Kidney capillary endothelial cell (primary cell): Measurements from ENCODE around the gene B4GAT1.
"Not testable (repeated sequence)": the region's sequence is repeated elsewhere in the genome, so short reads cannot be mapped to it uniquely, and the experiment has no call there.

ENCODE experiments used
- DNase-seq: peaks from one replicate; pipeline ENCODE4 v3.0.0-alpha.2; 2018; ENCODE audit warnings: low spot score

The B4GAT1 gene

DNA sequence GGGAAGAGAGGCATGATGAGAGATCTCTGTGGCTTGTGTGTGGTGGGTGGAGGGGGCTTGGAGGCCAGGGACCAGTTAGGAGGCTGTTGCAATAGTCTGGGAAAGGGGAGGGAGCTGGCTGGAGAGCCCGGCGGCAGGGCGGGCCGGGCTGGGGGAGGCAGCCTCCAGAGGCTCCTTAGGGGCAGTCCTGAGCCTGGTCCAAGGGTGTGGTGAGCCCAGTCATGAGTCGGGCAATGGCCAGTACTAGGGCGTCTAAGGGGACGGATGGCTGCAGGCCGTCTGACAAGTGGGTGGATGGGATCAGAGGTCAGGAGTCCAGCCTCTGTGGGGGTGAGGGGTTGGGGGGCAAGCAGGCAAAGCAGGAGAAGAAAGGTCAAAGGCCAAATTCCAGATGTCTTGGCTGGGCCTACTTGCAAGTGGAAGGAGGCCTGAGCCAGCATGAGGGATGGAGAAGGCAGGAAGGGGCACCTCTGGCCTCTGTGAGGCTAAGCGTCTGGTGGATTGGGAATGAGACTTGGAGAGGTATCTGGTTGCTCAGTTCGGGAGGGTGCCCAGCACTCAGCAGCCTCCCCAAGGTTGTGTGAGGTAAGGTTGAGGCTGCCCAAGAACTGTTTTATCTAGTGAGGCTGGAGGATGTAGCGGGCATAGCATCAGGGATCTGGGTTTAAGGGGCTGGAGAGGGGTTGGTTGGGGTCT lies 24.5 kb downstream of the B4GAT1 start:
- DNase-seq, result no peak

DNA sequence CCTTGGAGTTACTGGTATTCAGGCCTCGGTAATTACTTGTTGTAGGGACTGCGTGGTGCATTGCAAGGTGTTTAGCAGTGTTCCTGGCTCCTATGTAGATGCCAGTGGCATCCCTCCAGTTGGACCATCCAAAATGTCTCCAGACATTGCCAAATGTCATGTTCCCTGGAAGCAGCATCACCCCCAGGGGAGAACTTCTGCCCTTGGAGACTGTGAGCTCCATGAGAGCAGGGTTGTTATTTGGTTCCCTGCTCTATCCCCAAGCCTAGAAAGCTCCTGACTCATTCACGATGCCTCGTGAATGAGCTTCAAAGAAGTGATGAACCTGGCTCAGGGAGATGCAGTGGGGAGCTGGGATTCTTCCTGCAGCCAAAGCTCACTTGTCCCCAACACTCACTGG lies 25.8 kb downstream of the B4GAT1 start:
- no peak for DNase-seq

DNA sequence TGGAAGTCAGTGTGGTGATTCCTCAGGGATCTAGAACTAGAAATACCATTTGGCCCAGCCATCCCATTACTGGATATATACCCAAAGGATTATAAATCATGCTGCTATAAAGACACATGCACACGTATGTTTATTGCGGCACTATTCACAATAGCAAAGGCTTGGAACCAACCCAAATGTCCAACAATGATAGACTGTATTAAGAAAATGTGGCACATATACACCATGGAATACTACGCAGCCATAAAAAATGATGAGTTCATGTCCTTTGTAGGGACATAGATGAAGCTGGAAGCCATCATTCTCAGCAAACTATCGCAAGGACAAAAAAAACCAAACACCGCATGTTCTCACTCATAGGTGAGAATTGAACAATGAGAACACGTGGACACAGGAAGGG lies 26.7 kb downstream of the B4GAT1 start:
- DNase-seq, result not testable (repeated sequence)

DNA sequence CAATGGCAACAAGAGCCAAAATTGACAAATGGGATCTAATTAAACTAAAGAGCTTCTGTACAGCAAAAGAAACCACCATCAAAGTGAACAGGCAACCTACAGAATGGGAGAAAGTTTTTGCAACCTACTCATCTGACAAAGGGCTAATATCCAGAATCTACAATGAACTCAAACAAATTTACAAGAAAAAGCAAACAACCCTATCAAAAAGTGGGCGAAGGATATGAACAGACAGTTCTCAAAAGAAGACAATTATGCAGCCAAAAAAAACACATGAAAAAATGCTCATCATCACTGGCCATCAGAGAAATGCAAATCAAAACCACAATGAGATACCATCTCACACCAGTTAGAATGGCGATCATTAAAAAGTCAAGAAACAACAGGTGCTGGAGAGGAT lies 27.1 kb downstream of the B4GAT1 start:
- DNase-seq, result not testable (repeated sequence)

DNA sequence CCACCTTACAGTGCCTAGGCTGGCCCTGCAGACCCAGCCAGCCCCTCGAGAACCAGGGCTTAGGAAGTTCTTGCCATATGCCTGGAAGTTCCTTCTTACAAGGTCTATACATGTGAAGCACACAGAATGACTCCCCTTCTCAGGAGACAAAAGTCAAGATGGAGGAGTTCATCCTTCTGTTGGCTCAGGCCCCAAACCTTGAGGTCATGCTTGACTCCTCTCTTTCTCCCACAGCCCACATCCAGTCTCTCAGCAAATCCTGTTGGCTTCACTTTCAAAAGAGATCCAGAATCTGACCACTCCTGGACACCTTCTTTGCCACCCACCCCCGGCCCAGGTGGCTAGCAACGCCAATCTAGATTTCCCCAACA lies 28.8 kb downstream of the B4GAT1 start:
- DNase-seq, result no peak

DNA sequence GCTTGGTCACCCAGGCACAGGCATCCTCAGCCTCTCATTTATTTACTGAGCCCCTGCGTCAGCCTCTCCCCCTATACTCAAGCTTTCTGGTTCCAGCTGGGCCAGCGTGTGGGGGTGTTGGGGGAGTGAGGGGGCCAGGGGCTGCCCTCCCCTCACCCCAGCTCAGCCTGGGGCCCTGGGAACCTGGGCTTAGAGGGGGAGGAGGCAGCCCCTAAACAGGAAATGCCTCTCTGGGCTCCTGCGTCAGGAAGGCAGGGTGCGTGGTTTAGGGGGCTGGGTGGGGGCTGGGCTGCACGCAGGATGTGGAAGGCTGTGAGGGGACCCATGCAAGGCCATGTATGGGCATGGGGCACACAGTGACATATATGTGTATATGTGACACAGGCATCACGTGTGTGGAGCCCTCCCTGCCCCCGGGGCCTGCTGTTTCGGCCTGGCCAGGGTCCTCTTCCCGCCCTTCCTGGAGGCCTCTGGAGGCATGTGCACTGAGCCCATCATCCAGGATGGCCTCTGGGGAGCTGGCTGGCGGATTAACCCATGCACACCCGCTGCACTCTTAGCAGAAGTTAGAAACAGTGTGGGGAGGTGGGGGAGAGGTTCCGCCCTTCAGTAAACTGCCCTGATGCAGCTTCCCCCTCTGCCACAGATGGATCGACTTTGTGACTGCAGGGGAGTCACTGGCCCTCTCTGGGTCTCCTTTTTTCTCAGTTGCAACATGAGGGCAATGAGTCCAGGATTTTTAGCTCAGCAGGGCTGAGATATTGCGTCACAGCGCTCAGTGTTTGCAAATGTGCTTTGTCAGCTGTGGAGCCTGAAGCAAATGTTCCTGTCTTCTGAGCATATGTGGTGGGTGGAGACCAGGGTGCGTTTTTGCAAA lies 29.5 kb downstream of the B4GAT1 start:
- DNase-seq, result no peak

DNA sequence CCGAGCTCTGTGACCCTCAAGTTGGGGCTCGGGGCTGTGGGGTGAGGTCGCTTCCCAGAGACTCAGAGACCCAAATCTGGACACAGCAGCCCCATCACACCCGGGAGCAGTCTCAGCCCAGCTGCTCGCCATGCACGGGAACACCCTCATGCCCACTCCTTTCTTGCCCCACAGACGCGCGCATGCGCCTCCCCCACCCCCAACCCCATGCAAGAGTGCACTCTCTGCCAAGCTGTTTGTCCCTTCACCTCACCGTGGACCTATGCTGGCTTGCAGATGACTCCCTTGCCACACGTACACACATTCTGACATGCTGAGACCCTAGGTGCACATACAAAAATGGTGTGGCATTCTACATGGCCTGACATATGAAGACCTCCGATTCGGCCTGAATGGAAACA lies 30.1 kb downstream of the B4GAT1 start:
- DNase-seq, result no peak

DNA sequence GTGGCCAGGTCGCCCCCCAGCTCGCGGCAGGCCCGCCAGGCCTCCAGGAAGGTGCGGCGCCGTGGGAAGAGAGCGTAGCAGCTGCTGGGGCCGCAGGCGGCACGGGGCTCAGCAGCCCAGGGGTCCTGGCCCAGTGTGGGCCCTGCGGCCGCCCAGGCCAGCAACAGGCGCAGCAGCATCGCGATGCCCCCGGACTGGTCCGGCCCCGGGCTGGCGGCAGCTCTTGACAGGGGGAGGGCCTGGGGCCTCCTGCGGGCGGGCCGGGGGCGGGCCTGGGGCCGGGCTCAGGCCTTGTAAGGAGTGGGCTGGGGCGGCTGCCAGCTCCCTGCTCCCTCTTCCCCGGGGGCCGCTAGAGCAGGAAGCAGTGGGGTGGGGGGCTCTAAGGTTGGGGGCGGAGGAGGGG lies 30.6 kb downstream of the B4GAT1 start, which contains the start of gene CD248:
Gene CD248 (minus strand): TSS at position 196 of the 403 bp plus-strand sequence. CDS start 17 bp downstream, at position 179.
- no peak for DNase-seq

DNA sequence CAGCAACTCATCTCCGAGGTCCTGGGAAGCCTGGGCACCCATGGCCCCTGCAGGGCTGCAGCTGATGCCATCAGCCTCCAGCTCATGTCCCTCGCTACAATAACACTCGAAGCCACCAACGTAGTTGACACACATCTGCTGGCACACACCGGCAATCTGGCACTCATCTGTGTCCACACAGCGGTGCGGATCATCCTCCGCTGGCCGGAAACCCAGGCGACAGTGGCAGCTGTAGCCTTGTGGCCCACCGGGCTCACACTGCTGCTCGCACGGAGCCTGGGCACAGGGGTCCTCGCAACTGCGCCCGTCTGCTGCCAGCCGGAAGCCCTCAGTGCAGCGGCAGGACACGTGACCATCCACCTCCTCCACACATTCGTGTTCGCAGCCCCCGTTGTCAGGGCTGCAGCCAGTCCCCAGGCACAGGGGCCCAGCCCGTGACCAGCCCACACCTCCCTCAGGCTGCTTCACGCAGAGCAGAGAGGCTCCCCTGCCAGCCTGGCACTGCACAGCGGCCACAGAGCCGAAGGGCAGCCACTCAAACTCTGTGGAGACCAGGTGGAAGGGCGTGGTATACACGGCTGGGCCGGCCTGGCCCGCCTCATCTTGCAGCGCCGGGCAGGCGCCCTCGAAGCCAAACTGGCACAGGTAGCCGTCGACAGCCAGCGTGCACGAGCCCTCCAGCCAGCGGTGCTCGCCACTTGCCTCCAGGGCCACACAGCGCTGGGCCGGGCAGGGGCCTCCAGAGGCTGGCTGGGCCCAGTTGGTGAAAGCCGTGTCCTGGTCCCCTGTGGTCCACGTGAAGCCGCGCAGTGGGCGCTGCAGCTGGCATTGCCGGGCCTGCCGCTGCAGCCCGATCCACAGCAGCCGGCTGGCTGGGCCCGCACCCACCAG lies 31.3 kb downstream of the B4GAT1 start:
- no peak for DNase-seq

DNA sequence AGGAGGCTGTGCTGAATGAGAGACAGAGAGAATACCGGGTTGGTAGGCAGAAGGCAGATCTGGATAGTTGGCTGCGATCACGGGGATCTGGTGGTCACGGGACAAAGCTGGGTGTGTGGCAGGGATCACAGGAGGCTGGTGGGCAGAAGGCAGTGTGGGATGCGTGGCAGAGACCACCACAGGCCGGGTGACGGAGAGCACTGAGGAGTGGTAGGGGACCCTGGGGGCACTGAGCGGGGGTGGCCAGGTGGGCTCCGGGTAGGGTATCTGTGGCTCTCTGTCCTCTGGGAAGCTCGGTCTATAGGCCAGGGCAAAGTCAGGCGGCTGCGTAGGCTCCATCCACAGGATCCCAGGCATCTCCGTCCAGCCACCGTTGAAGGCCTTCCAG lies 31.9 kb downstream of the B4GAT1 start:
- no peak for DNase-seq

DNA sequence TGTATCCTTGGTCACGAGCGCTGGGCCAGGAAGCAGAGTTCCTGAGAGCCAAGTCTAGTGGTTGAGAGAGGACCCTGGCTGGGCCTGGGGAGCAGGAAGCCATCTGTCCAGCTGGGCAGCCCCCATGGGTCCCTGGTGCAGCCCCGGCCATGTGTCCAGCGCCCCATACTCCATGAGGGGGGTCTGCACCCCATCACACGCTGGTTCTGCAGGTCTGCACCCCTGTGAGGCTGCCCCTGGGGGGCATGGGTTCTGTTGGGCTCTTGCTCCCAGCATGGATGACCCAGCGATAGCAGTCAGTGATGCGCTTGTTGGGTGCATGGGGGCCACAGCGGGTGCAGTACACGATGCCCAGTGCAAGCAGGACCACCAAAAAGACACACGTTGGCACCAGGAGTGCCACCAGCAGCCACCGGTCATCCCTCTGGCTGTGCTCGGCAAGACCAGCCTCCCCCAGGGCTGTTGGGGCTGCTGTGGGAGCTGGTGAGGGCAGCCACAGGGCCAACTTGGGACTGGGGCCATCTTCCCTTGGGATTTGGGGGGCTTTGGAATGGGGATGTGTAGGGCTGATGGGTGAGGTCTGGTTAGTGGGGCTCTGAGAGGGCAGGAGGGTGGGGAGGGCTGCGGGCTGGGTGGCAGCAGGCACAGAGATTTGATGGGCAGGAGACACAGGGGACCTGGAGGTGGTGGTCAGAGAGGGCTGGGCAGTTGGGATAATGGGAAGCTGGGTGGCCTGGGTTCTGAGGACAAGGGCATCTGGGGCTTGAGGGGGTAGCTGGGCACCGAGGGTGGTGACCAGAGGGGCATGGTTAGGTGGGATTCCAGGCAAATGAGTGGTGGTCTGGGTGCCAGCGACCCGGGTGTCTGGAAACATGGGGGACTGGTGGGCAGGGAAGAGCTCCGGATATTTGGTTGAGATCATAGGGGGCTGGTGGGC lies 32.6 kb downstream of the B4GAT1 start:
- no peak for DNase-seq

DNA sequence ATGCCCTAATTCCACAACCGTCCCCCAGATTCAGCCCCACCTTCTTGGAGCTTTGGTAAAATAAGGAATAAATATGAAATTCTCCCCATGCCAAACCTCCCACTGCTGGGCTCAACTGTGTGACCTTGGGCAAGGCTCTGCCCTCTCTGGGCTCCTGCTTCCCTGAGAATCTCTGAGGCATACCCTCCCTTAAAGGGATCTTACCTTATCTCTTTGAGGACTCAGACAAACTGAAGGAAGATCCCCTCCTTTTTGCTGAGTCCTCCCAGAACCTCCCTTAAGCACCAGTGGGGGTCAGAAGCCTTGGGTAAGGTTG lies 33.3 kb downstream of the B4GAT1 start:
- no peak for DNase-seq

DNA sequence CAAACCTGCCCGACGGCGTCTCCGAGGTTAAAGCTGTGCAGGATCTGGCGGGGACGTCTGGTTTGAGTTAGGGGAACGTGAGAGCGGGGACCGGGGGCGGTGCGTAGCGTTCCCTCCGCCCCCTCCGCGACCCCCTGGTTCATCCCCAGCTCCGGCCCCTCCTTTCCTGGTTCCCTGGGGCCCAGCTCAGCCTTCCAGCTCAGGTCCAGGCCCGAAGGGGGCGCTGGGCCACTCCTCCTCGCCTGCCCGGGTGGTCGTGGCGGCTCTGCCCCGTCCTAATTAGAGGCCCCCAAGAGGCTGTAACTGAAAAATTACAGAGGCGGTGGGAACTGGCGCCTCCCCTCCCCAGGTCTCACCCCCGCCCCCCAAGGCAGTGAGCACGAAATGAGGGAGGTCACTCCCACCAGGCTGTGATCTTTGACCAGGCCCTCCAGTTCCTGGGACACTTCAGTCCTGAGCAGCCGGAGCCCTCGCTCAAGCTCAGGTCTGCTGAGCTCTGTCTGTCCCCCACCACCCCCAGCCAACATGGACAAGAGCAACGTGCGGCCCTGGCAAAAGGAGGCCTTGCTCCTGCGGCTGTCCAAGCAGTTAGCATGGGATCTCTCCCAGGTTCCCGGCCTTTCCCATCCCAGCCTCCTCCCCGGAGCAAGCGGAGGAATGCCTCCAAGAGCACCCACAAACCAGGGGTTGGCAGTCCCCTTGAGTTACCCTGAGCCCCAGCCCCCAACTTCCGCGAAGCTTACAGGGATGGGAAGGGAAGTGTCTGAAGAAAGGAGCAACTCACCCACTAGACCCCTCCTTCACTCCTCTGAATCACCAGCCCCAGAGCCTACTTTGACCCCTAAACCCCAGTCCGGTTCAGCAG lies 33.9 kb downstream of the B4GAT1 start:
- DNase-seq, result no peak

DNA sequence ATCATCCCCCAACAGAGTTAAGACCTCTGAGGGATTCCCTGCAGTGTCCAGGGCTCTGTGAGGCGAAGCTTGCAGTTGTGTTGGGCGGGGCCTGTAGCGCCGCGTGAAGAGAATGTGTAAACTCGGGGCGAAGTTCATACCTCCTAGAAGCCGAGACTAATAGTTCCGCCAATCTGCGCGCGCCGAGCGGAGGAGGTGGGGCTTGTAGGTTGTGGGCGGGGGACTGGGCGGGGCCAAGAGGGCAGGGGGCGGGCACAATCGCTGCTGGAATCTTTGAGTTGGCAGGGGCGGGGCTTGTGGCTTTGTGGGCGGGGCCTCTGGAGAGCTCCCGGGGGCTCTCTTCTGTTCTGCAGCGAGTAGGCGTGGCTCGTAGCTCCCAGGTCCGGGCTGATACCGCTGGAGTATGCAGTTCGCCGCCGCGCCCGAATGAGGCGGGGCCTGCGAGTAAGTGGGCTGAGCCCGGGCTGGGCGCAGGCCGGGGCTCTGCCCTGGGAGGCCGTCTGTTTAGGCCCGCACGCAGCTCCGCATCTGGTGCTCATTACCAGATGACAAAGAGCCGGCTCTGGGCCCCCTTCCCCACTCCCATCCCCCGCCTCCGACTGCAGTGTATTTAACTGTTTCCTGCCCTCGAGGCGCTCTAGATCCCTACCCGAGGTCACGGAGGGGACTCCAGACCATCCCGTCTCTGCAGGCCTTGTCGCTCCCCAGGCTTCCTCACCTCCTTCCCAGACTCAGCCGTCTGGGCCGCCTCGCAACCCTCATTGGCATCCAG lies 34.7 kb downstream of the B4GAT1 start:
- peak; percentile 95 for DNase-seq

DNA sequence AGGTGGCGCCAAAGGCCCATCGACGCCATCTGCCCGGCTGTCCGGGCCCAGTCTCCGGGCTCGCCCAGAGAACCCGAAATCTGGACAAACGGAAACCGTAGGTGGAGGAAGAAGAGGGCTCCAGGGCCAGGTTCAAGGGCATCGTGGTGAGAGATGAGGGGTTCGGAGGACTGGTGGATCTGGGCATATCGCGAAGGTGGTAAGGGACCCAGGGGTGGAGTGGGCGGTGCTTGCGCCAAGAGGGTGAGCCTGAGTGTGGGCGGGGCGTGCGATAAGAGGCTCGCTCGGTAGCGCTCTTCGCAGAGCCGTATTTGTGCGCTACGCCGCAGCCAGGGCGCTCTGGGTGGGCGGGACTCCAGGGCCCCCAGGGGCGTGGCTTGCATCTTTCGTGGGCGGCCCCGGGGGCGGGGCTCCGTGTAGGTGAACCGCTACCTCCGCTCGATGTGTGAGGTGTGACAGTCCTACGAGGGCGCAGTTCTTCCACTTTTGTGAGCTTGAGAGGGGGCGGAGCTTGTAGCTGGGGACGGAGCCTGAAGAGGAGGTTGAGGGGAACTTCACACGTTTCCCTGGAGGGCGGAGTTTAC lies 35.4 kb downstream of the B4GAT1 start:
- peak; percentile 85 for DNase-seq

DNA sequence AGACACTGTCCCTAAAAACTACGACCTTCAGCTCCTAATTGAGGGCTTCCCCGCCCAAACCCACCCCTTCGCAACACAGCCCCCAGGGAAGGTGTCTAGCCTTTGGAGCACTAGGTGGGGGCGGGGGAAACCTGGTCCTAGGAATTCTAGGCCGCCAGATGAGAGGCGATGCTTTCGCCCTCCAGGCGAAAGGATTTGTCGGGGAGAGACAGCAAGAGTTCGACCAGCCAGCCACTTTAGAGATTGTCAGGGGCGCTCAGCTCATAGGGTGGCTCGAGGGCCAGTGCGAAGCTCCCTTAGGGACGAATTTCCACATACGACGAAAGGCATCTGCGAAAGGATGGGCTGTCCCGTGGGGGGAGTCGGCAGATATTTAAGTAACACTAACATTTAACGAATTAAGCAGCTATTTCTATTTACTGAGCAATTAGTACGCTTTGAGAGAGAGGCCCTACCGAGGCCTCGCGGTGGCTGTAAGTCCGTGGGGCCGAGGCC lies 35.9 kb downstream of the B4GAT1 start:
- DNase-seq, result no peak

DNA sequence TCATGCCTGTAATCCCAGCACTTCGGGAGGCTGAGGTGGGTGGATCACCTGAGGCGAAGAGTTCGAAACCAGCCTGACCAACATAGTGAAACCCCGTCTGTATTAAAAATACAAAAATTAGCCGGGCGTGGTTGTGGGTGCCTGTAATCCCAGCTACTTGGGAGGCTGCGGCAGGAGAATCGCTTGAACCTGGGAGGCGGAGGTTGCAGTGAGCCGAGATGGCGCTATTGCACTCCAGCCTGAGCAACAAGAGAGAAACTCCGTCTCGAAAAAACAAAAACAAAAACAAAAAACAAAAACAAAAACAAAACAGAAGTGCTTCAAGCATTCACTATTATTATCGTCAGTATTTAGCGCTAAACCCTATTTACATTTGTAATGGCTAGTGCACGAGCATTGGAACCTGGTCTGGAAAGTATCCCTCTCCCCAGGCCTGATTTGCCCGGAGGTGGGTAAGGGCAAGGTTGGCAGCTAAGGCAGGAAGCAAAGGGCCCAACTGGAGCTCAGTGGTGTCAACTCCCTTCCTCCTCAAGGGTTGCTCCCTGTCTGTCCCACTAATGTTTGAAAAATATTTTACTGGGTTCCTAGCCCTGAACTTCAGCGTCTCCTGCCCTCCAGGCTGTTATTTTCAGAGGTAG lies 36.5 kb downstream of the B4GAT1 start:
- not testable (repeated sequence) for DNase-seq

DNA sequence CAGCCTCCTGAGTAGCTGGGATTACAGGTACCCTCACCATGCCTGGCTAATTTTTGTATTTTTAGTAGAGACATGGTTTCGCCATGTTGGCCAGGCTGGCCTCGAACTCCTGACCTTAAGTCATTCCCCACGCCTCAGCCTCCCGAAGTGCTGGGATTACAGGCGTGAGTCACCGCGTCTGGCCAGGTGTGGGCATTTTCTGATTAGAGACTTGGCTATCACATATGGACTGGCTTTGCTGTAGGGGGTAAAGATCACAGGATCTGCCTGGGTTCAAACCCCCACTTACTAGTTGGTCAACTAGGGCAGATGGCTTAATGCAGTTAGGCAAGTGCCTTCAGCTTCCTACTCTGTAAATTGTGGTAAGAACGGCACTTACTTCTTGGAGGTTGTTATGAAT lies 37.1 kb downstream of the B4GAT1 start:
- no peak for DNase-seq

DNA sequence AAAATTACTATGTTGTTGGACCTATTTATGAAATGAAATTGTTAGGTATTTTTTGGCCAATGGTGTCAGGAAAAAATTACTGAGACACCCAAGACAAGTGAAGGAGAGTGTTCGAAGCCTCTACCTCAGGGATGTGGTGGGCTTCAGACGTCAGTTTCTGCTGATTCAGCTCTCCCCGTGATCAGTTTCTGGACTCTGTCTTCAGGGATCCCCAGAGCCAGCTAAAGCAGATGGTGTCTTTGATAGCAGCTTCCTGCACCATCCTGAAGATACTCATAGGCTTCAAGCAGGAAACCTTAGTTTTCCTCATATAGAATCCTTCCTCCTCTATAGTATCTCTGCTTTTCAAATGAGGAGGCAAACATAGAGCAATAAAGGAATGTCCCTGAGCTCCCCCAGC lies 38.0 kb downstream of the B4GAT1 start:
- DNase-seq, result no peak
